Endothelial cell (in vitro differentiated cells): ENCODE measurements around the gene DENND6B. TPM values are rescaled to one million over a fixed set of nuclear protein-coding genes. Genes with fewer than 3 reads are reported as not detected.
"Not testable (repeated sequence)": the region's sequence is repeated elsewhere in the genome, so short reads cannot be mapped to it uniquely, and the experiment has no call there.

Source experiments
- DNase-seq: peaks from one replicate; pipeline ENCODE4 v3.0.0; 2021; ENCODE audit warnings: low spot score
- H3K27ac Mint-ChIP-seq: one replicate; pipeline ENCODE4 v1.8.0; 2021; ENCODE audit warnings: mixed read lengths, inconsistent platforms; ENCODE audit not compliant: unreplicated experiment
- H3K27me3 Mint-ChIP-seq: one replicate; pipeline ENCODE4 v1.8.0; 2021; ENCODE audit warnings: mild to moderate bottlenecking, moderate library complexity, mixed read lengths, inconsistent platforms; ENCODE audit not compliant: unreplicated experiment
- H3K36me3 Mint-ChIP-seq: one replicate; pipeline ENCODE4 v1.8.0; 2021; ENCODE audit warnings: mild to moderate bottlenecking, low read depth, mixed read lengths, inconsistent platforms; ENCODE audit not compliant: unreplicated experiment
- H3K4me1 Mint-ChIP-seq: one replicate; pipeline ENCODE4 v1.8.0; 2021; ENCODE audit warnings: mild to moderate bottlenecking, mixed read lengths, inconsistent platforms; ENCODE audit not compliant: unreplicated experiment
- H3K4me3 Mint-ChIP-seq: one replicate; pipeline ENCODE4 v1.8.0; 2021; ENCODE audit warnings: mild to moderate bottlenecking, mixed read lengths, inconsistent platforms; ENCODE audit not compliant: unreplicated experiment
- H3K9me3 Mint-ChIP-seq: one replicate; pipeline ENCODE4 v1.8.0; 2021; ENCODE audit warnings: mixed read lengths, inconsistent platforms; ENCODE audit not compliant: unreplicated experiment
- long read RNA-seq: library from polyadenylated mRNA; unstranded; transcript quantifications from one replicate; pipeline ENCODE4 v2.0.0, GENCODE V29; 2020; ENCODE audit not compliant: unreplicated experiment
- total RNA-seq: library from RNA; stranded (reverse); fragmentation: NEBNext Ultra II Directional; extraction: Animal tissue kit (Norgen Biotek cat#: 25700); gene quantifications from one replicate; pipeline ENCODE4 v1.2.1, GENCODE V29; 2021; ENCODE audit not compliant: unreplicated experiment
- TF ChIP-seq, protein P1 (sequence below): fragments of 200-600 bp; sonication (generic); IDR thresholded peaks from one replicate; pipeline ENCODE4 v1.5.0; 2021; ENCODE audit warnings: antibody characterized with exemption; ENCODE audit not compliant: unreplicated experiment

The DENND6B gene
- 3.6 TPM for total RNA-seq
- long read RNA-seq, partial matches to known transcripts: 0 of 1 reads
- long read RNA-seq, other reads (novel, unspliced or antisense): 1 of 1 reads

GRCh38 chr22:50326956-50327710 is at the start of gene DENND6B:
DENND6B (minus strand) TSS chr22:50327012; CDS start chr22:50326988, 24 bp downstream.
- no peaks in the 10 kb centered on the region for H3K36me3 Mint-ChIP-seq
- peaks cover 7% of the 10 kb centered on the region for H3K4me1 Mint-ChIP-seq
- H3K9me3 Mint-ChIP-seq: no peaks in the 10 kb centered on the region
- peak within 1 kb of the TSS; percentile 93 for H3K4me3 Mint-ChIP-seq
- H3K27ac Mint-ChIP-seq: peak within 1 kb of the TSS; percentile 61
- TF ChIP-seq, protein P1, sequence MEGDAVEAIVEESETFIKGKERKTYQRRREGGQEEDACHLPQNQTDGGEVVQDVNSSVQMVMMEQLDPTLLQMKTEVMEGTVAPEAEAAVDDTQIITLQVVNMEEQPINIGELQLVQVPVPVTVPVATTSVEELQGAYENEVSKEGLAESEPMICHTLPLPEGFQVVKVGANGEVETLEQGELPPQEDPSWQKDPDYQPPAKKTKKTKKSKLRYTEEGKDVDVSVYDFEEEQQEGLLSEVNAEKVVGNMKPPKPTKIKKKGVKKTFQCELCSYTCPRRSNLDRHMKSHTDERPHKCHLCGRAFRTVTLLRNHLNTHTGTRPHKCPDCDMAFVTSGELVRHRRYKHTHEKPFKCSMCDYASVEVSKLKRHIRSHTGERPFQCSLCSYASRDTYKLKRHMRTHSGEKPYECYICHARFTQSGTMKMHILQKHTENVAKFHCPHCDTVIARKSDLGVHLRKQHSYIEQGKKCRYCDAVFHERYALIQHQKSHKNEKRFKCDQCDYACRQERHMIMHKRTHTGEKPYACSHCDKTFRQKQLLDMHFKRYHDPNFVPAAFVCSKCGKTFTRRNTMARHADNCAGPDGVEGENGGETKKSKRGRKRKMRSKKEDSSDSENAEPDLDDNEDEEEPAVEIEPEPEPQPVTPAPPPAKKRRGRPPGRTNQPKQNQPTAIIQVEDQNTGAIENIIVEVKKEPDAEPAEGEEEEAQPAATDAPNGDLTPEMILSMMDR: peak; percentile 50
- peaks cover 7% of the 10 kb centered on the region for H3K27me3 Mint-ChIP-seq
- DNase-seq: peak; percentile 85

DNA sequence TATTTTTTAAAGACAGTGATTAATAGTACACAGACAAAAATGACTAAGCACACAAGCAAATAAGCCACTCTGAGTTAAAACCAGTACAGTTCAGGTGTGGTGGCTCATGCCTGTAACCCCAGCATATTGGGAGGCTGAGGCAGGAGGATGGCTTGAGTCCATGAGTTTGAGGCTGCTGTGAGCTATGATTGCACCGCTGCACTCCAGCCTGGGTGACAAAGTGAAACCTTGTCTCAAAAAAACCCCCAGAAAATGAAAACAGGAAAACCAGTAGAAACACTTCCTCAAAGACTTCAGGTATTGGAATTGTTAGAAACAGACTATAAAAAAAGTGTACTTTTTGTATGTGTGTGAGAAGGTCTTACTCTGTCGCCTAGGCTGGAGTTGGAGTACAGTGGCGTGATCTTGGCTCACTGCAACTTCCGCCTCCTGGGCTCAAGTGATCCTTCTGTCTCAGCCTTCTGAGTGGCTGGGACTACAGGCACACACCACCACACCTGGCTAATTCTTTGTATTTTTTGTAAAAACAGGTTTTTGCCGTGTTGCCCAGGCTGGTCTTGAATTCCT is 49.4 kb upstream of the DENND6B start:
- TF ChIP-seq, protein P1: no peak
- Mint-ChIP-seq H3K4me1 (peaks cover 9% of the 10 kb centered on the region), H3K36me3 (peaks cover 21% of the 10 kb centered on the region), H3K27me3 (no peaks in the 10 kb centered on the region), H3K27ac (no peak overlapping the region), H3K9me3 (no peaks in the 10 kb centered on the region), H3K4me3 (no peak overlapping the region)
- DNase-seq: no peak

DNA sequence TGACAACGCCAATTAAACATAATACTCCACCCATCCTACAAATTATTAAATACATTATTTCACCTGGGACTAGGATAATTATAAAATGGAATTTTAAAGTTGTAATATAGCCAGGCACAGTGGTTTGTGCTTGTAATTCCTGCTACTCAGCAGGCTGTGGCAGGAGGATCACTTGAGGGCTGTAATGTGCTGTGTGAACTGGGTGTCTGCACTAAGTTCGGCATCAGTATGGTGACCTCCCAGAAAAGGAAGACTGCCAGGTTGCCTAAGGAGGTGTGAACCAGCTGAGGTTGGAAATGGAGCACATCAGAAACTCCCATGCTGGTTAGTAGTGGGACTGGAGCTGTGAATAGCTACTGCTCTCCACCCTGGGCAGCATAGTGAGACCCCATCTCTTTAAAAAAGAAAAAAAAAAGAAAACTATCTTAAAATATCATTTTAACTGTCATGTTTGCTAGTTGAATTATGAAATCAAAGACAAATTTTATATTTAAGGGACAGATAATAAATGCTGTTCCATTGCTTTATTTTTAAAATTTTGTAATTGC is 44.4 kb upstream of the DENND6B start:
- H3K36me3 Mint-ChIP-seq: peaks cover 15% of the 10 kb centered on the region
- no peaks in the 10 kb centered on the region for H3K9me3 Mint-ChIP-seq
- H3K27ac Mint-ChIP-seq: no peak overlapping the region
- H3K4me3 Mint-ChIP-seq: no peak overlapping the region
- DNase-seq: no peak
- TF ChIP-seq, protein P1: no peak
- peaks cover 1% of the 10 kb centered on the region for H3K27me3 Mint-ChIP-seq
- peaks cover 6% of the 10 kb centered on the region for H3K4me1 Mint-ChIP-seq

GRCh38 chr22:50367778-50368500 is 41.1 kb upstream of the DENND6B start:
- TF ChIP-seq, protein P1: no peak
- Mint-ChIP-seq H3K27me3 (peaks cover 1% of the 10 kb centered on the region), H3K4me3 (no peak overlapping the region), H3K27ac (no peak overlapping the region), H3K9me3 (no peaks in the 10 kb centered on the region), H3K36me3 (peaks cover 11% of the 10 kb centered on the region), H3K4me1 (no peaks in the 10 kb centered on the region)
- no peak for DNase-seq

DNA sequence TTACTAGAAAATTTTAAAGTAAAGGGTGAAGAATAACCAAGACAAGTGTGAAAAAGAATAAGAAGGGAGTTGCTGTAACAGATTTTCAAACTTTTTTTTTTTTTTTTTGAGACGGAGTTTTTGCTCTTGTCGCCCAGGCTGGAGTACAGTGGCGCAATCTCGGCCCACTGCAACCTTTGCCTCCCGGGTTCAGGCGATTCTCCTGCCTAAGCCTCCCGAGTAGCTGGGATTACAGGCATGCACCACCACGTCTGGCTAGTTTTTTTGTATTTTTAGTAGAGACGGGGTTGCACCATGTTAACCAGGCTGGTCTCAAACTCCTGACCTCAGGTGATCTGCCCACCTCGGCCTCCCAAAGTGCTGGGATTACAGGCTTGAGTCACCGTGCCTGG is 37.0 kb upstream of the DENND6B start:
- peaks cover 11% of the 10 kb centered on the region for H3K36me3 Mint-ChIP-seq
- H3K27me3 Mint-ChIP-seq, H3K27ac Mint-ChIP-seq, H3K4me1 Mint-ChIP-seq, H3K9me3 Mint-ChIP-seq, DNase-seq, H3K4me3 Mint-ChIP-seq: not testable (repeated sequence)
